Tibial artery (tissue), 4 donors: ENCODE measurements around the gene TMPRSS9.

Source experiments
- DNase-seq, 2 donors: peaks; one replicate each; pipeline ENCODE4 v3.0.0-alpha.2; 2019
- H3K27ac ChIP-seq, 2 donors: fragments of 200-600 bp; sonication (generic) in 1 of 2; 1 replicate in 1 of 2; 2 replicates in 1 of 2; pipeline ENCODE4 v1.5.1; 2018 to 2019; ENCODE audit warnings: mild to moderate bottlenecking in 1 of 2
- H3K27me3 ChIP-seq, 2 donors: fragments of 200-600 bp; sonication (generic) in 1 of 2; one replicate each; pipeline versions ENCODE4 v1.5.1 to v1.6.0; 2016 to 2019
- H3K36me3 ChIP-seq, 3 donors: fragments of 200-600 bp; sonication (generic) in 2 of 3; one replicate each; pipeline ENCODE4 v1.5.1; 2016 to 2019; ENCODE audit warnings: mild to moderate bottlenecking in 2 of 3
- H3K4me1 ChIP-seq, 4 donors: fragments of 200-600 bp; sonication (generic) in 2 of 4; 1 replicate in 3 of 4; 2 replicates in 1 of 4; pipeline ENCODE4 v1.5.1; 2016 to 2019
- H3K4me3 ChIP-seq, 2 donors: fragments of 200-600 bp; sonication (generic) in 1 of 2; 1 replicate in 1 of 2; 2 replicates in 1 of 2; pipeline ENCODE4 v1.5.1; 2018 to 2019; ENCODE audit warnings: mild to moderate bottlenecking in 2 of 2
- H3K9me3 ChIP-seq, 3 donors: fragments of 200-600 bp; sonication (generic) in 1 of 3; one replicate each; pipeline ENCODE4 v1.5.1; 2016 to 2019
- intact Hi-C: fragments of 100-400 bp; cut with DNase I; formaldehyde crosslinking; loops from one replicate; pipeline ENCODE4 v1.15.0; 2023; ENCODE audit warnings: low total_unique reads
- TF ChIP-seq, protein P1 (sequence below), 2 experiments: fragments of 200-600 bp in 1 of 2; fragments of 450-650 bp in 1 of 2; IDR thresholded peaks; one replicate each; pipeline ENCODE4 v1.5.1; 2017 to 2019; ENCODE audit warnings: antibody characterized with exemption in 2 of 2, mild to moderate bottlenecking in 1 of 2, moderate library complexity in 1 of 2

Gene TMPRSS9

GRCh38 chr19:2411709-2412108 lies 51.6 kb downstream of the TMPRSS9 start:
- TF ChIP-seq, protein P1, sequence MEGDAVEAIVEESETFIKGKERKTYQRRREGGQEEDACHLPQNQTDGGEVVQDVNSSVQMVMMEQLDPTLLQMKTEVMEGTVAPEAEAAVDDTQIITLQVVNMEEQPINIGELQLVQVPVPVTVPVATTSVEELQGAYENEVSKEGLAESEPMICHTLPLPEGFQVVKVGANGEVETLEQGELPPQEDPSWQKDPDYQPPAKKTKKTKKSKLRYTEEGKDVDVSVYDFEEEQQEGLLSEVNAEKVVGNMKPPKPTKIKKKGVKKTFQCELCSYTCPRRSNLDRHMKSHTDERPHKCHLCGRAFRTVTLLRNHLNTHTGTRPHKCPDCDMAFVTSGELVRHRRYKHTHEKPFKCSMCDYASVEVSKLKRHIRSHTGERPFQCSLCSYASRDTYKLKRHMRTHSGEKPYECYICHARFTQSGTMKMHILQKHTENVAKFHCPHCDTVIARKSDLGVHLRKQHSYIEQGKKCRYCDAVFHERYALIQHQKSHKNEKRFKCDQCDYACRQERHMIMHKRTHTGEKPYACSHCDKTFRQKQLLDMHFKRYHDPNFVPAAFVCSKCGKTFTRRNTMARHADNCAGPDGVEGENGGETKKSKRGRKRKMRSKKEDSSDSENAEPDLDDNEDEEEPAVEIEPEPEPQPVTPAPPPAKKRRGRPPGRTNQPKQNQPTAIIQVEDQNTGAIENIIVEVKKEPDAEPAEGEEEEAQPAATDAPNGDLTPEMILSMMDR (IDR thresholded peaks at IDR 0.05) = no peak
- peaks cover 0 to 6% (median 6%) of the 10 kb centered on the region in 3 donors for H3K36me3 ChIP-seq
- no peak overlapping the region for H3K27ac ChIP-seq

GRCh38 chr19:2412449-2412848 lies 52.4 kb downstream of the TMPRSS9 start:
- peaks cover 3 to 14% (median 8%) of the 10 kb centered on the region in 3 donors for H3K36me3 ChIP-seq
- TF ChIP-seq, protein P1 (IDR thresholded peaks at IDR 0.05) = no peak
- no peaks in the 10 kb centered on the region for H3K4me1 ChIP-seq
- intact Hi-C loops = no loop called here
- no peak overlapping the region for H3K27ac ChIP-seq
- no peak overlapping the region for H3K4me3 ChIP-seq
- no peak for DNase-seq
- H3K9me3 ChIP-seq = peaks cover 0 to 2% (median 0%) of the 10 kb centered on the region in 3 donors
- peaks cover 0 to 29% of the 10 kb centered on the region in 2 donors for H3K27me3 ChIP-seq

More at GRCh38 chr19:2411709-2412108, 51.6 kb downstream of the TMPRSS9 start:
- Histone ChIP-seq H3K27me3 (peaks cover 0 to 29% of the 10 kb centered on the region in 2 donors), H3K4me3 (no peak overlapping the region), H3K4me1 (no peaks in the 10 kb centered on the region), H3K9me3 (peaks cover 0 to 2% (median 0%) of the 10 kb centered on the region in 3 donors)
- no peak for DNase-seq
- intact Hi-C loops = no loop called here

- TF ChIP-seq, protein P1 (IDR thresholded peaks at IDR 0.05) = no peak
- H3K4me3 ChIP-seq = no peak overlapping the region
These were observed 53.1 kb downstream of the TMPRSS9 start for GRCh38 chr19:2413159-2413558.

DNA sequence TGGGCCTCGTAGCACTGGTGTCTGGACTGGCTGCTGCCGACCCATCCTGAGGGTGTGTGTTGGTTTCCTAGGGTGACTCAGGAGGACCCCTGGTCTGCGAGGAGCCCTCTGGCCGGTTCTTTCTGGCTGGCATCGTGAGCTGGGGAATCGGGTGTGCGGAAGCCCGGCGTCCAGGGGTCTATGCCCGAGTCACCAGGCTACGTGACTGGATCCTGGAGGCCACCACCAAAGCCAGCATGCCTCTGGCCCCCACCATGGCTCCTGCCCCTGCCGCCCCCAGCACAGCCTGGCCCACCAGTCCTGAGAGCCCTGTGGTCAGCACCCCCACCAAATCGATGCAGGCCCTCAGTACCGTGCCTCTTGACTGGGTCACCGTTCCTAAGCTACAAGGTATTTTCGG lies 53.6 kb downstream of the TMPRSS9 start:
- H3K9me3 ChIP-seq = peaks cover 0 to 2% (median 0%) of the 10 kb centered on the region in 3 donors
- no peak overlapping the region for H3K4me3 ChIP-seq
- intact Hi-C loops = no loop called here
- H3K4me1 ChIP-seq = no peaks in the 10 kb centered on the region
- DNase-seq = no peak
- peaks cover 0 to 20% of the 10 kb centered on the region in 2 donors for H3K27me3 ChIP-seq
- TF ChIP-seq, protein P1 (IDR thresholded peaks at IDR 0.05) = no peak
- H3K36me3 ChIP-seq = peaks cover 3 to 20% (median 8%) of the 10 kb centered on the region in 3 donors
- H3K27ac ChIP-seq = no peak overlapping the region

More at GRCh38 chr19:2413159-2413558, 53.1 kb downstream of the TMPRSS9 start:
- peaks cover 0 to 2% (median 0%) of the 10 kb centered on the region in 3 donors for H3K9me3 ChIP-seq
- no peaks in the 10 kb centered on the region for H3K4me1 ChIP-seq
- no peak overlapping the region for H3K27ac ChIP-seq
- H3K36me3 ChIP-seq = peaks cover 3 to 20% (median 8%) of the 10 kb centered on the region in 3 donors
- H3K27me3 ChIP-seq = peaks cover 0 to 24% of the 10 kb centered on the region in 2 donors
- no peak for DNase-seq
- intact Hi-C loops = no loop called here

DNA sequence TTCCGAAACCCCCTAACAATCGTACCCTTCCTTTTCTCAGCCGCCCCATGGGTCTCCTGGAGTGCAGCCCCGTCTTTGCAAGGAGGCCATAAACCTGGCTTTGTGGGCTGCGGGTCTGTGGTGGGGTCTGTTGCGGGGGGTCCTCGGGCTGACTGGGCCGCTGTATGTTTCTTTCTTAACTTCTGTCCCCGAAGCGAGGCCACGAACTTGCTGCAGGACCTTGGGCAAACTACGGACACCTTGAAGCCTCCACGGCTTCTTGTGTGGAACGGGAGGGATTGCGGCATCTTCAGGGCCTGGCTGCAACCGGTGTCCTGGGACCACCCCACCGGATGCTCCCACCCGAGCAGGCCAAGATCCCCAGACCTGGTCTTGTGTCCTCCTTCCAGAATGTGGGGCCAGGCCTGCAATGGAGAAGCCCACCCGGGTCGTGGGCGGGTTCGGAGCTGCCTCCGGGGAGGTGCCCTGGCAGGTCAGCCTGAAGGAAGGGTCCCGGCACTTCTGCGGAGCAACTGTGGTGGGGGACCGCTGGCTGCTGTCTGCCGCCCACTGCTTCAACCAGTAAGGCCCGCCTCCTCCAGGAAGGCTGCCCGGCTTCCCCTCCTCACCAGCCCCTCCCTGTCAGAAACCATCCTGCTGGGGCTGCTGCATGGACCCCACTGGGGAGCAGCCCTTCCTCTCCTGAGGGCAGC lies 55.4 kb downstream of the TMPRSS9 start:
- H3K27ac ChIP-seq = no peak overlapping the region
- peaks cover 0 to 5% of the 10 kb centered on the region in 2 donors for H3K27me3 ChIP-seq
- DNase-seq = no peak
- no peaks in the 10 kb centered on the region for H3K9me3 ChIP-seq
- H3K4me3 ChIP-seq = no peak overlapping the region
- no peaks in the 10 kb centered on the region for H3K4me1 ChIP-seq
- intact Hi-C loops = no loop called here
- peaks cover 3 to 20% (median 8%) of the 10 kb centered on the region in 3 donors for H3K36me3 ChIP-seq
- TF ChIP-seq, protein P1 (IDR thresholded peaks at IDR 0.05) = no peak
